GM19023 (cell line): Measurements from ENCODE around the gene PDS5B.
"Not testable (repeated sequence)": the region's sequence is repeated elsewhere in the genome, so short reads cannot be mapped to it uniquely, and the experiment has no call there.

Experiments used
- ATAC-seq: cut with Tn5 transposase; IDR thresholded peaks from one replicate; pipeline ENCODE4 v1.9.1; 2021; ENCODE audit warnings: mild to moderate bottlenecking, moderate library complexity; ENCODE audit not compliant: unreplicated experiment

PDS5B gene

GRCh38 chr13:32723987-32724386 lies 137.7 kb downstream of the PDS5B start:
- ATAC-seq = no peak

GRCh38 chr13:32726374-32727037 lies 140.3 kb downstream of the PDS5B start:
- no peak for ATAC-seq

GRCh38 chr13:32728327-32728726 lies 142.1 kb downstream of the PDS5B start:
- no peak for ATAC-seq

GRCh38 chr13:32729097-32729496 lies 142.8 kb downstream of the PDS5B start:
- ATAC-seq = not testable (repeated sequence)

- no peak for ATAC-seq
These were observed 144.8 kb downstream of the PDS5B start for GRCh38 chr13:32731074-32731473.

- ATAC-seq = no peak
These were observed 145.3 kb downstream of the PDS5B start for GRCh38 chr13:32731576-32731975.

GRCh38 chr13:32733690-32734089 lies 147.4 kb downstream of the PDS5B start:
- no peak for ATAC-seq

- no peak for ATAC-seq
These were observed 148.3 kb downstream of the PDS5B start for GRCh38 chr13:32734511-32734910.

GRCh38 chr13:32735859-32736258 lies 149.6 kb downstream of the PDS5B start:
- ATAC-seq = no peak

GRCh38 chr13:32736648-32737047 lies 150.4 kb downstream of the PDS5B start:
- ATAC-seq = no peak

GRCh38 chr13:32737111-32737571 lies 150.9 kb downstream of the PDS5B start:
- ATAC-seq = peak; percentile 69

- ATAC-seq = peak; percentile 56
These were observed 151.4 kb downstream of the PDS5B start for GRCh38 chr13:32737679-32738078.

- no peak for ATAC-seq
These were observed 159.3 kb downstream of the PDS5B start for GRCh38 chr13:32745509-32745908.

- ATAC-seq = no peak
These were observed 160.2 kb downstream of the PDS5B start for GRCh38 chr13:32746474-32746873.

- ATAC-seq = no peak
These were observed 162.1 kb downstream of the PDS5B start for GRCh38 chr13:32748305-32748704.

- no peak for ATAC-seq
These were observed 165.1 kb downstream of the PDS5B start for GRCh38 chr13:32751340-32751739.

GRCh38 chr13:32752311-32752710 lies 166.1 kb downstream of the PDS5B start:
- no peak for ATAC-seq

- no peak for ATAC-seq
These were observed 166.8 kb downstream of the PDS5B start for GRCh38 chr13:32752997-32753606.

- ATAC-seq = no peak
These were observed 167.9 kb downstream of the PDS5B start for GRCh38 chr13:32754179-32754578.

- no peak for ATAC-seq
These were observed 172.9 kb downstream of the PDS5B start for GRCh38 chr13:32759152-32759551.

- no peak for ATAC-seq
These were observed 175.2 kb downstream of the PDS5B start for GRCh38 chr13:32761472-32761871.

GRCh38 chr13:32779119-32779518 lies 192.9 kb downstream of the PDS5B start:
- ATAC-seq = no peak

- ATAC-seq = no peak
These were observed 195.7 kb downstream of the PDS5B start for GRCh38 chr13:32781906-32782305.
